Ishikawa (cell line): ENCODE results near the gene FCHSD2.

Source experiments
- CEBPB ChIP-seq: IDR thresholded peaks from 2 replicates; pipeline ENCODE4 v1.6.1; 2012
- CREB1 ChIP-seq: IDR thresholded peaks from 2 replicates; pipeline ENCODE4 v1.6.1; 2012; ENCODE audit warnings: low read depth
- EGR1 ChIP-seq: IDR thresholded peaks from 2 replicates; pipeline ENCODE4 v1.6.1; 2012
- EP300 ChIP-seq: IDR thresholded peaks from 2 replicates; pipeline ENCODE4 v1.6.1; 2012; ENCODE audit warnings: borderline replicate concordance
- FOXM1 ChIP-seq: IDR thresholded peaks from 2 replicates; pipeline ENCODE4 v1.6.1; 2012; ENCODE audit warnings: low read depth, borderline replicate concordance
- NFIC ChIP-seq: IDR thresholded peaks from 2 replicates; pipeline ENCODE4 v1.6.1; 2012
- RAD21 ChIP-seq: IDR thresholded peaks from 2 replicates; pipeline ENCODE4 v1.6.1; 2012; ENCODE audit warnings: low read depth
- TAF1 ChIP-seq: IDR thresholded peaks from 2 replicates; pipeline ENCODE4 v1.6.1; 2012; ENCODE audit warnings: low read depth, mild to moderate bottlenecking
- TCF12 ChIP-seq: IDR thresholded peaks from 2 replicates; pipeline ENCODE4 v1.6.1; 2012; ENCODE audit warnings: low read depth
- TEAD4 ChIP-seq: IDR thresholded peaks from 2 replicates; pipeline ENCODE4 v1.6.1; 2012
- YY1 ChIP-seq: IDR thresholded peaks from 2 replicates; pipeline ENCODE4 v1.6.1; 2012; ENCODE audit warnings: low read depth
- ZBTB7A ChIP-seq: IDR thresholded peaks from 2 replicates; pipeline ENCODE4 v1.6.1; 2012; ENCODE audit warnings: low read depth
- TF ChIP-seq, protein P1 (sequence below): IDR thresholded peaks from 2 replicates; pipeline ENCODE4 v1.6.1; 2012
- TF ChIP-seq, protein P2 (sequence below): IDR thresholded peaks from 2 replicates; pipeline ENCODE4 v1.6.1; 2012
- TF ChIP-seq, protein P3 (sequence below): IDR thresholded peaks from 2 replicates; pipeline ENCODE4 v1.6.1; 2012; ENCODE audit warnings: low read depth, mild to moderate bottlenecking

FCHSD2 gene

DNA sequence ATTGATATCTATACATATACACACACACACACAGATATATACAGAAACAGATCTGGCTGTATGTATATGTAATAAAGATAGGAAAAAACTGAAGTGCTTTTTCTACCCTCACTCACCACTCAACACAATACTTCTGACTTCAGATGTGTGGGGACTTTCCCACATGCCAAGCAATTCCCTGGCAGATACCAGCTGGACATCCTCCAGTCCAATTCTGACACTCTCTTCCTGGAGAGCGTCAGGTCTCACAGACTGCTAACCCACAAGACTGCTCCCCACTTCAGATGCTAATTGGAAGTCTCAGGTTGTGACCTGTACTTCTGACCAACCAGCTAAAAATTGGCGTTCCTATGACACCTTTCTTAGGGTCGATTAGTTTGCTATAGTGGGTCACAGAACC is 187.3 kb downstream of the FCHSD2 start:
- TF ChIP-seq YY1 (no peak), TEAD4 (no peak), CEBPB (no peak), TAF1 (no peak), EP300 (no peak), NFIC (no peak), EGR1 (no peak), CREB1 (no peak), RAD21 (no peak)
- TF ChIP-seq, protein P1, sequence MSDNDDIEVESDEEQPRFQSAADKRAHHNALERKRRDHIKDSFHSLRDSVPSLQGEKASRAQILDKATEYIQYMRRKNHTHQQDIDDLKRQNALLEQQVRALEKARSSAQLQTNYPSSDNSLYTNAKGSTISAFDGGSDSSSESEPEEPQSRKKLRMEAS: no peak
- TF ChIP-seq, protein P2, sequence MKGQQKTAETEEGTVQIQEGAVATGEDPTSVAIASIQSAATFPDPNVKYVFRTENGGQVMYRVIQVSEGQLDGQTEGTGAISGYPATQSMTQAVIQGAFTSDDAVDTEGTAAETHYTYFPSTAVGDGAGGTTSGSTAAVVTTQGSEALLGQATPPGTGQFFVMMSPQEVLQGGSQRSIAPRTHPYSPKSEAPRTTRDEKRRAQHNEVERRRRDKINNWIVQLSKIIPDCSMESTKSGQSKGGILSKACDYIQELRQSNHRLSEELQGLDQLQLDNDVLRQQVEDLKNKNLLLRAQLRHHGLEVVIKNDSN: no peak

DNA sequence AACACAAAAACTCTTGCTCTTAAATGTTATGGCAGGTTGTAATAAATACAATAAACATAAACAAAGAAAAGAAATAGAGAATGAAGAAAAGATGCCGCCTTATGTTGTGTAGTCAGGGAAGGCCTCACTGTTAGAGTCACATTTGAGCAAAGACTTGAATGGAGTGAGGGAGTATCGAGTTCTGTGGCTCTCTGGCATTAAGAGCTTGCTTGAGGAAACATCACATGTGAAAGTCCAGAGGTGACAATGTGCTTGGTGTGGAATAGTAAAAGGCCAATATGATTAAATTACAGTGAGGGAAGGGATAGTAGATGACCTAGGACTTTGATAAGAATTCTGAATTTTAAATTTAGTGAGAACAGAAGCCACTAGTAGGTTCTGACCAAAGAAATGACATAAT is 188.5 kb downstream of the FCHSD2 start:
- TF ChIP-seq, protein P1: no peak
- TF ChIP-seq YY1 (no peak), TCF12 (no peak), EP300 (no peak), EGR1 (no peak), CEBPB (no peak), RAD21 (no peak), TEAD4 (no peak), NFIC (no peak), CREB1 (no peak)
- TF ChIP-seq, protein P2: no peak
- TF ChIP-seq, protein P3, sequence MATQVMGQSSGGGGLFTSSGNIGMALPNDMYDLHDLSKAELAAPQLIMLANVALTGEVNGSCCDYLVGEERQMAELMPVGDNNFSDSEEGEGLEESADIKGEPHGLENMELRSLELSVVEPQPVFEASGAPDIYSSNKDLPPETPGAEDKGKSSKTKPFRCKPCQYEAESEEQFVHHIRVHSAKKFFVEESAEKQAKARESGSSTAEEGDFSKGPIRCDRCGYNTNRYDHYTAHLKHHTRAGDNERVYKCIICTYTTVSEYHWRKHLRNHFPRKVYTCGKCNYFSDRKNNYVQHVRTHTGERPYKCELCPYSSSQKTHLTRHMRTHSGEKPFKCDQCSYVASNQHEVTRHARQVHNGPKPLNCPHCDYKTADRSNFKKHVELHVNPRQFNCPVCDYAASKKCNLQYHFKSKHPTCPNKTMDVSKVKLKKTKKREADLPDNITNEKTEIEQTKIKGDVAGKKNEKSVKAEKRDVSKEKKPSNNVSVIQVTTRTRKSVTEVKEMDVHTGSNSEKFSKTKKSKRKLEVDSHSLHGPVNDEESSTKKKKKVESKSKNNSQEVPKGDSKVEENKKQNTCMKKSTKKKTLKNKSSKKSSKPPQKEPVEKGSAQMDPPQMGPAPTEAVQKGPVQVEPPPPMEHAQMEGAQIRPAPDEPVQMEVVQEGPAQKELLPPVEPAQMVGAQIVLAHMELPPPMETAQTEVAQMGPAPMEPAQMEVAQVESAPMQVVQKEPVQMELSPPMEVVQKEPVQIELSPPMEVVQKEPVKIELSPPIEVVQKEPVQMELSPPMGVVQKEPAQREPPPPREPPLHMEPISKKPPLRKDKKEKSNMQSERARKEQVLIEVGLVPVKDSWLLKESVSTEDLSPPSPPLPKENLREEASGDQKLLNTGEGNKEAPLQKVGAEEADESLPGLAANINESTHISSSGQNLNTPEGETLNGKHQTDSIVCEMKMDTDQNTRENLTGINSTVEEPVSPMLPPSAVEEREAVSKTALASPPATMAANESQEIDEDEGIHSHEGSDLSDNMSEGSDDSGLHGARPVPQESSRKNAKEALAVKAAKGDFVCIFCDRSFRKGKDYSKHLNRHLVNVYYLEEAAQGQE: no peak

GRCh38 chr11:72951888-72952287 is 190.2 kb downstream of the FCHSD2 start:
- TF ChIP-seq TCF12 (no peak), CEBPB (no peak), EP300 (no peak), YY1 (no peak), ZBTB7A (no peak), EGR1 (no peak), TAF1 (no peak), FOXM1 (no peak), RAD21 (no peak), TEAD4 (no peak), CREB1 (no peak), NFIC (no peak)
- TF ChIP-seq, protein P3: no peak
- TF ChIP-seq, protein P1: no peak
- TF ChIP-seq, protein P2: no peak

DNA sequence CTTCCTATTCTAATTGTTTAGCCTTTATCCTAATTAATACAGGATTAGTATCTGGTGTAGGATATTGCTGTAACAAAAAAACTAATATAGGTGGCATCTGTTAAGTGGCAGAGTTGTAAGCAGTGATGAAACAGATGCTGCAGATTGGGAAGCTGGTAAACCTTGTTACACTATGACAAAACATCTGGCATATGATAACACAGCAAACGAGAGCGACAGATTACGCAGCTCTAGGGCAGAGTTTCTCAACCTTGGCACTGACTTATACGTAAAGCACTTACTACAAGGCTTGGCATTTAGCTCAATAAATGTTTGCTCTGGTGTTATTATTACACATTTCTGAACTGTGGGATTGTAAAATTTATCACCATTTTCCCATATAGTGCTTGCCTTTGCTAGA is 190.9 kb downstream of the FCHSD2 start:
- TF ChIP-seq EP300: no peak

- no peak for TF ChIP-seq RAD21
- TF ChIP-seq, protein P2: 0 out of 2 replicates have a peak, but pooled peaks have one; percentile 23
These were observed 191.4 kb downstream of the FCHSD2 start for GRCh38 chr11:72950685-72951084.

DNA sequence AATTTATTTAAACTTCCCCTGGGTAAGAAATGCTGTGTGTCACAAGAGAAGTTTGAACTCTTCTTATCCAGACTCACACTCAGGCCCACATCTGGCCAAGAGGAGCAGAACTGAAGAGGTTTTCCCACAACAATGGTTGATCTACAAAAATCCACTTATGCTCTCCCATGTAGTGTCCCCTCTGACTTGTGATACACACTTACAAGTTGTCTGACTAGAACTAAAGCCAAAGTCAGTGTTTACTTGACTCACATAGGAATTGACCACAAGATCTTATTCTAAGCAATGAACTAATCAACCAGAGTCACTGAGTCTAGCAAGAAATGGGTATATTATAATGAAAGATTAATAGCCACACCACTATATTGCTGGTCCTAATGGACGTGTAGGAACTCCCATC is 194.9 kb downstream of the FCHSD2 start:
- TF ChIP-seq EP300 (no peak), RAD21 (no peak), TAF1 (no peak), EGR1 (no peak), NFIC (no peak), FOXM1 (no peak), YY1 (no peak), CREB1 (no peak), TEAD4 (no peak)
- TF ChIP-seq, protein P3: no peak
- TF ChIP-seq, protein P1: no peak
- TF ChIP-seq, protein P2: no peak
